Superior temporal gyrus (tissue), 1 donor: ENCODE measurements around the gene PSEN2.

Source experiments
- DNase-seq: peaks from one replicate; pipeline ENCODE4 v3.0.0-alpha.2; 2016; ENCODE audit errors: extremely low spot score

The PSEN2 gene

DNA sequence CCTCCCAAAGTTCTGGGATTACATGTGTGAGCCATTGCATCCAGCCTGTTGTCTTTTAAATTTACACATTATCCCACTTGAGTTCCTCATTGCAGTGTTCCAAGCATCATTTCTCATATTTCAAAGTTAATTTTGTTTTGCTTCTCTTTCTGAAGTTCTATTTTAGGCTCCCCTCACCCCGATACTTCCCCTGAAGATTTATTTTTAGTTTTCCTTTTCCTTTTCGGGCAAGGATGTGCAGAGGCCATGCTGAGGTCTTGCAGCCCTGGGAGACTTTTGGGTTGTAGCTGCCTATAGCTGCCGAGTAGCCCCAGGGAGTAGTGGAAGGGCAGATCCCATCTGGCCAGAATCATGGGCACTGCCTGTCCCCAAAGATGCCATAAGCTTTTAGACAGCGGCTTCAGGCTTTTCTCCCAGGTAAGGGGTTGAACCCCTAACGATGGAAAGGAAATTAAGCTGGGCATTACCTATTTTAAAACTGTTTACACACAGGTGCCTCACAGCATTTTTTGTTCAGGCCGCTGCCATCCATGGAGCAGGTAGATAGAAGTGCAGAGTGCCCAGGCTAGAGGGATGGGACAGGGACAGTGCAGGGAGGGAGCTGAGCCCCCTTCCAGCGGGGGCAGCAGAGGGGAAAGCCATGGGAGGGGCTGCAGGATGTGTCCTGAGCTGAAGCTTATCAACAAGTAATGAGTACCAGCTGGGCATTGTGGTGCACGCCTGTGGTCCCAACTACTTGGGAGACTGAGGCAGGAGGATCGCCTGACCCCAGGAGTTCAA, 15.9 kb downstream of the PSEN2 start:
- no peak for DNase-seq

DNA sequence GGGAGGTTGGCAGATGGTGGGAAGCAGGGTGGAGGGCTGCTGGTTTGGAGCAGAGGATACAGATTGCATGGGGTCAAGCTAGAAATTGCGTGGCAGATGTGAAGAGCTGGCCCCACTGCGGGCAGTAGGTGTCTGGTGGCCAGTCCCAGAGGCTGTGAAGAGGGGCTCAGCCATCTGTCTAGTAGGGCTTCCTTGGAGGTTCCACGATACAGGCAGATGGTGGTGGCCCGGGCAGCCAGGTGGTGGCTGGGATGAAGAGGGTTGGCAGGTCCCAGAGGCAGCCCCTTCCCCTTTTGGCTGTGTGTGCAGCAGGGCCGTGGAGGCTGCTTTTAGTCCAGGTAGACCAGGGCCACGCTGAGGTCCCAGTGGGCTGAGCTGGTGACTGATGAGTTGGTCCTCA, 16.6 kb downstream of the PSEN2 start:
- no peak for DNase-seq

- no peak for DNase-seq
These were observed 17.6 kb downstream of the PSEN2 start for GRCh38 chr1:226888021-226888420.

DNA sequence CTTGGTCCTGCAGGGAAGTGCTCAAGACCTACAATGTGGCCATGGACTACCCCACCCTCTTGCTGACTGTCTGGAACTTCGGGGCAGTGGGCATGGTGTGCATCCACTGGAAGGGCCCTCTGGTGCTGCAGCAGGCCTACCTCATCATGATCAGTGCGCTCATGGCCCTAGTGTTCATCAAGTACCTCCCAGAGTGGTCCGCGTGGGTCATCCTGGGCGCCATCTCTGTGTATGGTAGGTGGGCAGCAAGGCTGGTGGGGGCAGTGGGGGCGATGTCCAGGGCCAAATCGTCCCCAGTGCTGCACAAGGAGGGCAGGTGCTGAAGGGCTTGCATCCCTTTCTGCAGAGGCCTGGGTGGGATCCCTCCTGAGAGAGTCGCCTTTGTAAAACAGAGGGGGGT, 18.4 kb downstream of the PSEN2 start:
- DNase-seq, result no peak

GRCh38 chr1:226889616-226890330, 19.4 kb downstream of the PSEN2 start:
- no peak for DNase-seq

DNA sequence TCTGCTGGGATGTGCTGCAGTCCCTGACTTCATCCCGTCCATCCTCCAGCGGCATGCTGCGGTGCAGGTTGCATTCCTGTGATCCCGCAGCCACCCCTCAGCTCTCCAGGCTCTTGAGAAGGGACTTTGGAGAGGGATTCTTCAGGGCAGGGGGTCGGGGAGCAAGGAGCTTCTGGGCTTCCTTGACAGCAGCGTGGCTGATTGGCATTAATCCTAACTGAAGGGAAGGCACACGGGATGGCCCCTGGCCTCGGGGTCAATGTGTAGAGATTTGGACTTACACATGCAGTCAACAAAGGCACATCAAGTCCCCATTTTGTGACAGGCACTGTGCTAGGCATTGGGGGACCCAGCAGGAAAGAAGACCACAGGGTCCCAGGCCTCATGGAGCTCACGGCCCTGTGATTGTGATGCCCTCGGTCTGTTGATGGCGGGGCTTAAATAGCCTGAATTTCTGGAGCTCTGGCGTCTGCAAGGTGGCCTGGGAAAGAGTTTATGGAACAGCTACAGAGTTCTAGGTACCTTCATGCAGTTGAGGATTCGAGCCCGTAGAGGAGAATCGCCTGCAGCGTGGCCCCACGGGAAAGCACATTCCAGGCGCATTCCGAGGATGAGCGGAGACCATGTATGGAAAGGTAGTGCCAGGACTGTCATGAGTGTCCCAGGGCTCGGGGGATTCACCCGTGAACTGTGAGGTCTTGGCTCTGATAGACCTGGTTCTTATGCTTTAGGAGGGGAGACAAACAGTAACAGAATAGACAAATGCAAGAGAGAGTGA, 20.1 kb downstream of the PSEN2 start:
- no peak for DNase-seq

GRCh38 chr1:226891346-226891745, 20.9 kb downstream of the PSEN2 start:
- no peak for DNase-seq

GRCh38 chr1:226891846-226892523, 21.6 kb downstream of the PSEN2 start:
- DNase-seq, result no peak

DNA sequence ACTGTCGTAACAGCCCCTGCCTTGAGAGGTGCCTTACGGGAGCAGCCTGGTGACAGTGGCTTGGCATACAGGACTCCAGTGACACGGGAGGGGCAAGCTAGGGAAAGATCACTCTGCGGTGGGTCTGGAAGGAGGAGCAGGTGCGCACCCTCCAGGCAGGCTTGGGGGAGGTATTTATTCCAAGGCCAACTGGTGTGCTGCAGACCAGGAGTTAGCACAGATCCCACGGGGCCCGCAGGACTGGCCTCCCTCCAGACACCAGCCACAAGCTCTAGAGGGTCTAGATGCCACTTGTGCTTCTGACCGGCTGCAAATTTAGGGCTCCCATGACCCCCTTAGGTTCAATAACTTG, 22.1 kb downstream of the PSEN2 start:
- DNase-seq, result no peak

GRCh38 chr1:226893936-226894335, 23.5 kb downstream of the PSEN2 start:
- no peak for DNase-seq

DNA sequence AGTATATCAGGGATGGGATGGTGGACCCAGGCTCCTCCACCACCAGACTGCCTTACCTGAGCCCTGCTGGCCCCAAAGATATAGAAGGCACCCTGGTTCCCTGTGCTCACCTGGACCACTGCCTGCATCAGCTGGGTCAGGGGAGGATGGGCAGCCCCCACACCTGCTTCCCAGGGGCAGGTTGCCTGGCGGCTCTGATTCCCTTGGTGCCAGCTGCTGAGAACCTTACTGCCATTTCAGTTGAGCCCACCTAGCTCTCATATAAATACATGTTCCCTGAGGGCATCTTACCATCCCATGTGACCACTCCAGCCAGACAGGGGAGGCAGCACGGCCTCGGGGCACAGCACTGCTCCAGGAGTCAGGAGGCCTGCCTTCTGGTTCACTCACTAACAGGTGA, 24.4 kb downstream of the PSEN2 start:
- DNase-seq, result no peak

- no peak for DNase-seq
These were observed 25.2 kb downstream of the PSEN2 start for GRCh38 chr1:226895644-226896043.

GRCh38 chr1:226898246-226898645, 27.8 kb downstream of the PSEN2 start:
- DNase-seq, result no peak

DNA sequence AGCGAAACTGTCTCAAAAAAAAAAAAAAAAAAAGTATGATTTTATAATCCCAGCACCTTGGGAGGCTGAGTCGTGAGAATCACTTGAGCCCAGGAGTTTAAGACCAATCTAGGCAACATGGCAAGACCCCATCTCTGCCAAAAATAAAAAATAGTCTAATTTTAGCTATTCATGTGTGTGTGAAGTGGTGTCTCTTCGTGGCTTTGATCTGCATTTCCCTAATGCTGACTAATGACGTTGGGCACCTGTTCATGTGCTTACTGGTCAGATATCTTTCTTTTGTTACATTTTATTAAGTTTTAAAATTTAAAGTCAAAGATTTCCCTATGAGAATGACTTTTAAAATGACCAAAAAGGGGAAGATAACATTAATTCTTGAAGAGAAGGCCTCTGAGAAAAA, 31.0 kb downstream of the PSEN2 start:
- DNase-seq, result no peak

- DNase-seq, result no peak
These were observed 32.2 kb downstream of the PSEN2 start for GRCh38 chr1:226902601-226903000.

DNA sequence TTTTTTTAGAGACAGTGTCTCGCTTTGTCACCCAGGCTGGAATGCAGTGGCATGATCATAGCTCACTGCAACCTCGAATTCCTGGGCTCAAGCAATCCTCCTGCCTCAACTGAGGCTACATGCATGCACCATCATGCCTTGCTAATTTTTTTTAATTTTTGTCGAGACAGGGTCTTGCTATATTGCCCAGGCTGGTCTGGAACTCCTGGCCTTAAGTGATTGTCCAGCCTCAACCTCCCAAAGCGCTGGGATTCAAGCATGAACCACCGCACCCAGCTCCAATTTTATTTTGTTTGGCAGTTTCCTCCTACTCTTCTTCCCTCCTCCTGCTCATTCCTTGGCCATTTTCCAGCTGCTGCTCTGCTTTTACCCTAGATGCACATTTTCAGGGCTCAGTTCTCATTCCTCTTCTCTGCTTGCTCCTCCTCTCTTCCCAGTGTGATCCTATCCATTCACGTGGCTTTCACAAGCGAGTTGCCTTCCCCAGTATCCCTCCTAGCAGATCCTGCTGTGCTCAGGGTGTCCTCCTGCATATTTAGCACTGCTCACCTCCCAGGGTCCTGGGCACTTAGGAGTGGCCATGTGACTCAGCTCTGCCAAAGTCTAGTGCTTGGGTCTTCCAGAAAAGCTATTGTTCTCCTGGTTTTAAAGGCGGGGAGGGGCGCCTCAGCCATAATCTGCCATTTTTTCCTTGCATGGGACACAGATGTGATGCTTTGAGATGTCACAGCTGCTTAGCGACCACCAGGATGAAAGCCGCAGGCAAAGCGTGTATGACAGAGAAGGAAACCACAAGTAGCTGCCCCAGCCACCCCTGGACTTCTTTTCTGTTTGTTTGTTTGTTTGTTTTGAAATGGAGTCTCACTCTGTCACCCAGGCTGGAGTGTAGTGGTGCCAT, 33.7 kb downstream of the PSEN2 start:
- peak; percentile 23 for DNase-seq

GRCh38 chr1:226904772-226905171, 34.4 kb downstream of the PSEN2 start:
- no peak for DNase-seq

DNA sequence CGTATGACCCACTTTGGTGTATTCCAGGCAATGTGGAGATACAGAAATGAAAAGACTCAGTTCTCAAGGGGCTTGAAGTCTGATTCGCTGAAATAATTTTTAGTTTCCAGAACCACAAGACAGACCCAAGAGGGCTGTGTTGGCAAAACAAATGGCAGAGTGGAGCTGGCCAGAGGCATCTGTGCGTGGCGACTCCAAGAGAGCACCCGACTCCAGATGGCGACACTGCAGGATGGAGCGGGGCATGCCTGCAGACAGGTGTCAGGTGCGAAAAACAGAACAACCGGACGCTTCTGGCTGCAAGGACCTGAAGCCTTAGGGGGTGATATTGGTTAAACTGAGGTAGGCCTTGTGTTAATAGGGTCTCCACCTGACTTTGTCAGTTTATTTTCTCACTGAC, 38.0 kb downstream of the PSEN2 start:
- DNase-seq, result no peak

DNA sequence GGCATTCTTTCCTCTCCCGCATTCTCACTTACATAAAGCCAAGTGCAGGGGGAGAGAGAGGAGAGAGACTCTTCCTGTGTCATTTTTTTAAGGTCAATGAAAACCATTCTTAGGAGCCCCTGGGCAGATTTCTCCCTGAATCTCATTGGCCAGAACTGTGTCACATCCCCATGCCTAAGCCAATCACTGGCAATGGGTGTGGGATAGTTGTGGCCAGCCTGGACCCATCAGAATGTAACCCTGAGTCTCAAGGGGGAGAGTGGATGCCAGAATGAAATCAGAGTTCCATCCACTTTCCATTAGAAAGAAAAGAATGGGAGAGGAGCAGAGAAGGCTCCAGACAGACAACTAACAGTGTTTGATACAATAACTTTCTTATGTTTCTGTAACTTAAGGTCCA, 38.5 kb downstream of the PSEN2 start:
- DNase-seq, result no peak

DNA sequence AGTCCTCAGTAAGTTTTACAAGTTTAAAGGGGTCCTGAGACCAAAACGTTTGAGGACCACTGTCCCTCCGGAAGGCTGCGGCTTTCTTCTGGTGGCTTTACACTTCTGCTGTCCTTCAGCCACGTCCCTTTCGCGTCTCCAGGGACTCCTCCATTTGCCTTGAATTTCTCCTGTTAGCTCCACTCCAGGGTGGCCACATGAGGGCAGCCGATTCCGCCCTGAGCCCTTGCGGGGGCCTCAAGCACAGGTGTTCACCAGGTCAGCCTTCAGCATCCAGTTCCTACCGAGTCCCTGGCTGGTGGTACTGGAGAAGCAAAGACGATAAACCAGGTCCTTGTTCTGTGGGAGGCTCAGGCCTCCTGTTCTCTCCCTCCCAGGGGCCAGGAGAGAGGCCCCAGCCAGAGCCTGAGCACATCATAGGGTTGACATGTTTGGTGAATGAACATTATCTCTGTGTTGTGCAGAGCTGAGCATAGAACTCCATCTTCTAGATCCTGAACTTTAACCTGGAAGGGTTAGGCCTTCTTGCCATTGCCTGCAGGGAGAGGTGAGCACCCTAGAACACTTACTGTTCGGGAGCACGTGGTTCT, 42.3 kb downstream of the PSEN2 start:
- DNase-seq, result peak; percentile 72

DNA sequence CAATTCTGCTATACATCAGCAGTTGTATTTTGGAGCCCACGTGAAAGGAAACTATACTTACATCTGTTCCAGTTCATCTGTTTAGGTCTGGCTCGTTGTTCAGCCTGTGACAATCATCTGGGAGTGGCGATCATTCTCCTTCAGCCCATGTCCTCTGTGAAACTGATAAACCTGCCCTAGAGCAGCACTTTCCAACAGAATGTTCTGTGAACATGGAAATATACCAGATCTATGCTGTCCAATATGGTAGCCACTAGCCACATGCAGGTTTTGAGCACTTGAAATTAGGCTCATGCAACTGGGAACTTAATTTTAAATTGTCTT, 45.2 kb downstream of the PSEN2 start:
- DNase-seq, result no peak
